Effector memory CD8-positive, alpha-beta T cell (primary cell): Measurements from ENCODE around the gene LRRC36.
A peak's percentile ranks its signal among the peaks of the same experiment; 100 is the strongest.

ENCODE experiments used
- ATAC-seq: fragments of 150-1000 bp; cut with Tn5 transposase; replicated peaks from 2 replicates; pipeline ENCODE4 v1.10.0; 2021; ENCODE audit warnings: mild to moderate bottlenecking, moderate library complexity
- DNase-seq, 3 experiments: peaks; one replicate each; pipeline ENCODE4 v3.0.0; 2021
- H3K27ac Mint-ChIP-seq, 2 donors: one replicate each; pipeline ENCODE4 v1.8.0; 2022; ENCODE audit warnings: mild to moderate bottlenecking in 2 of 2, mixed read lengths in 2 of 2, moderate library complexity in 2 of 2
- H3K27me3 Mint-ChIP-seq, 2 donors: one replicate each; pipeline ENCODE4 v1.8.0; 2022; ENCODE audit warnings: mixed read lengths in 2 of 2
- H3K36me3 Mint-ChIP-seq: one replicate; pipeline ENCODE4 v1.8.0; 2022; ENCODE audit warnings: mild to moderate bottlenecking, moderate library complexity, mixed read lengths; ENCODE audit not compliant: insufficient read depth
- H3K4me1 Mint-ChIP-seq, 2 donors: one replicate each; pipeline ENCODE4 v1.8.0; 2022; ENCODE audit warnings: low read depth in 2 of 2, mixed read lengths in 2 of 2
- H3K4me3 Mint-ChIP-seq, 2 donors: one replicate each; pipeline ENCODE4 v1.8.0; 2022; ENCODE audit warnings: mild to moderate bottlenecking in 2 of 2, mixed read lengths in 2 of 2, moderate library complexity in 2 of 2
- H3K9me3 Mint-ChIP-seq, 2 donors: one replicate each; pipeline ENCODE4 v1.8.0; 2022; ENCODE audit warnings: mixed read lengths in 2 of 2

LRRC36 gene

DNA sequence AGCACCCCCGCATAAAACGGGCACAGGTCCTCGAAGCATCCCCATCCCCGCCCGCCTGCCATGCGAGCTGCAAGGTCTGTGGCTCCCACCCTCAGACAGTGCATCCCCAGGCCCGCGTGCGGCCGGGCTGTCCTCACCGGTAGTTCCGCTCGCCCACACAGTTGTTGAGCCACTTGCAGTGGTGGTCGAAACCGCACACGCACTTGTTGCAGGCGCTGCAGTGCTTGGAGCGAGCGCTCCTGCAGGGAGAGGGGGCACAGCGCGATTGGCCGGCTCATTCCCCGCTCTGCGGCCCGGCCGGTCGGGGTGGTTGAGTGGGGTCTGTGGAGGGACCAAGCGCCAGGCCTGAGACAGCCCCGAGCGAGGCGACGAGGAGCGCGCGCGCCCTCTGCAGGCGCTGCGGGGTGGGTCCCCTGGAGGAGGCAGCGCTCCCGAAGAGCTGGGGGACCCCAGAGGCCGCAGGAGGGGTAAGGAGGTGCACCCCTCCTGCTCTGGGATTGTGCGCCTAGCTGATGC lies 72.7 kb downstream of the LRRC36 start:
- H3K36me3 Mint-ChIP-seq = no peaks in the 10 kb centered on the region
- H3K9me3 Mint-ChIP-seq = no peaks in the 10 kb centered on the region
- ATAC-seq (peak; percentile 70), DNase-seq (peak; percentile 33 to 38 (median 37))
- H3K4me1 Mint-ChIP-seq = peaks cover under 1% of the 10 kb centered on the region in 2 donors
- peaks cover 16 to 67% of the 10 kb centered on the region in 2 donors for H3K27me3 Mint-ChIP-seq
- H3K27ac Mint-ChIP-seq = no peak overlapping the region
- no peak overlapping the region for H3K4me3 Mint-ChIP-seq

DNA sequence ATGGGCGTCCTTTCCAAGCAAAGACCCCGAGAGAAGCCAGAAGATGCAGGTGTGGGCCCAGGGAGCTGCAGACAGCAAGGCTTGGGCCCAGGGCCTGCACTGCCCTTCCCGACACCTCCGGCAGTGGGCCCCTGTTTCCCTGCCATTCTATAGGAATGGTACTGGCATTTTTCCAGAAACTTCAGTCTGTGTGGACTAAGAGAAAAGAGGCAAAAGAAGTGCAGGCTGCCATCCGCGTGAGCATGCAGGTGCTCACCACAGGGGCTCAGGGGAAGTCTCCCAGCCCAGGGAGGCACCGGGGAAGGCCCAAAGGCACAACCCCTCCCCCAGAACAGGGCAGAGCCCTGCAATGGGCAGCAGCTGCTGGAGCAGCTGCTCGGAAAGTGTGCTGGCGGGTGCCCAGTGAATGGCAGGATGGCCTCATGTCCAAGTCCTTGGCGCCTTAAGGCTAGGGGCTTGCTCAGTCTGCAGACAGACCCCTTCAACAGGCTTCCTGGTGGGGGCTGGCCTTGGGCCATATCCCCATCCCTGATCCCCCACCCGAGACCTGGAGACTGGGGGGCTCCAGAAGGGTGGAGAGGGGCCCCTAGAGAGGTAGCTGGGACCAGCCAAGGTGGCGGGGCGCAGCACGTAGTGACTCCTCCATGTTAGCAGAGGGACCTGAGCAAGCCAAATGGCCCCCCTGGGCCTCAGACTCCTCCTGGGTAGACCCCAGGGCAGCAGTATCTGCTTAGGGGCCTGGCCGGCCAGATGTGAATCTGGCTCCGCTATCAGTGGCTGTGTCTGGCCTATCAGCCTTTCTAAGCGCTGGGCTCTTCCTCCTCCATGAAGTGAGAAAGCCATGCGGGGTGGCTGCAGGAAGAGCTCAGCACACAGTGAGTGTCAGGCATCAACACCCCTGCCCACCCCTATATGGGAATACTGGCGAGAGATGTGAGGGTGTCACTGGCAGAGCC lies 73.4 kb downstream of the LRRC36 start:
- ATAC-seq (no peak), DNase-seq (no peak)
- H3K27ac Mint-ChIP-seq = no peak overlapping the region
- H3K4me1 Mint-ChIP-seq = no peaks in the 10 kb centered on the region
- peaks cover 15 to 60% of the 10 kb centered on the region in 2 donors for H3K27me3 Mint-ChIP-seq
- no peaks in the 10 kb centered on the region for H3K9me3 Mint-ChIP-seq
- H3K36me3 Mint-ChIP-seq = no peaks in the 10 kb centered on the region
- H3K4me3 Mint-ChIP-seq = no peak overlapping the region

DNA sequence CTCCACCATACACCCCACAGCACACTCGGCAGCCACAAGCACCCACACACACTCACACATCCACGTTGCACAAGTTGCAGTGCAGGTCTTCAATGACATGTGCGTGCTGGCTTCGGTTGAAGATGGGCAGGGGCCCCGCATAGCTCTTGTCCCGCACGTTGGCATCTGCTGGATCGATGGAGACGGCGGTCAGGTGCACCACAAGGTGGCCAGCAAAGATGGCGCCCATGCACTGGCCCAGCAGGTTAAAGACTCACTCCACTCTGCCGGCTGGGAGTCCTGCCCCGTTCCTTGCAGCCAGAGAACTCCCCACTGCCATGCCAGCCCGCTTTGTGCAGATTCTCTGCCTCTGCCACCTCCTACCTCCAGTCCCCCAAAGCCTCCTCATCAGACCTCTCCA lies 74.3 kb downstream of the LRRC36 start:
- ATAC-seq (no peak), DNase-seq (no peak)
- Mint-ChIP-seq H3K4me3 (no peak overlapping the region), H3K27ac (no peak overlapping the region), H3K4me1 (no peaks in the 10 kb centered on the region), H3K36me3 (no peaks in the 10 kb centered on the region), H3K9me3 (no peaks in the 10 kb centered on the region), H3K27me3 (peaks cover 7 to 51% of the 10 kb centered on the region in 2 donors)

DNA sequence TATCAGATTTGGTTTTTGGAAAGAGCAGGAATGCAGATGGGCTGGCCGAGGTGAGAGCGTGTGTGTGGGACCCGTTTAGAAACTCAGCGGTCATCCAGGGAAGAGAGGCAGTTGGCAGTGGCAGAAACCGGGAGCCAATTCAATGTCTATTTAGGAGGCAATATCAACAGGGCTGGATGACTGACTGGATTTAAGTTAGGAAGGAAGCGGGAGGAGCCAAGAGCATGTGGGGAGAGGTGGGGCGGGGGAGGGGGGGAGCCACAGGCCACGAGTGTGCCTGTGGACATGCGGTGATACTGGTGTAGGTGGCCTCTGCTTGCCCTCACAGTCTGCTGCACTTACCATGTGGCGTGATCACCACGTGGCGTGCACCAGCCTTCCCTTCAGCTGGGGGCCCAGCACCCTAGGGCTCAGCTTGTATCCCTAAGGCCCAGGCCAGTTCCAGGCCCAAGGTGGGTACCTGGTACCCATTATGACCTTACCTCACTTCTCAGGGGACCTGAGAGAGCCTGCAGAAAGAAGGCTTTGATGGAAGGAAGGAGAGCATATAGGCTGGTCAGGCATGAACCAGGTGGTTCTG lies 77.5 kb downstream of the LRRC36 start:
- DNase-seq (no peak), ATAC-seq (no peak)
- no peak overlapping the region for H3K27ac Mint-ChIP-seq
- H3K4me3 Mint-ChIP-seq = no peak overlapping the region
- peaks cover 0 to 42% of the 10 kb centered on the region in 2 donors for H3K27me3 Mint-ChIP-seq
- no peaks in the 10 kb centered on the region for H3K4me1 Mint-ChIP-seq
- H3K36me3 Mint-ChIP-seq = no peaks in the 10 kb centered on the region
- H3K9me3 Mint-ChIP-seq = no peaks in the 10 kb centered on the region

DNA sequence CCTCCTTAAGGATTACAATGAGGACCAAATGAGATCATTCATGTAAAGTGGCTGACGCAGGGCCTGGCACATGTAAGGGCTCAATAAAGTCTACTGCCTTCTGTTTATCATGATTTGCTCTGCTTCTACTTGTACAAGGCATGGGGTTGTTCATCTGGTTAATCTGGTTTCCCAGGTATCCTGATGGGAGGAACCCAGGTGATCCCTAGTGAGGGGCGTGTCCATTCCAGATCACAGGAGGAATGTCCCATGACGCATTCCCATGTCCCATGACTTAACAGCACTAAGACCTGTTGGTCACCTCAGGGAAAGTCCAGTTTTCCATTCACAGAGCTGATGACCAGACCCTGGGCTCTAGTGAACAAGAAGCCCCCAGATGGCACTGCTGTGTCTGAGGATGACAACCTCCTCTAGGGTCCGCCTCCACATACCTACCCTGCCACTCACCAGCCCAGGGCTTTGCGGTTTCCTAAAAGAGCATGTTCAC lies 78.2 kb downstream of the LRRC36 start:
- Mint-ChIP-seq H3K27ac (no peak overlapping the region), H3K27me3 (peaks cover 4 to 49% of the 10 kb centered on the region in 2 donors), H3K4me3 (no peak overlapping the region), H3K36me3 (no peaks in the 10 kb centered on the region), H3K9me3 (no peaks in the 10 kb centered on the region), H3K4me1 (no peaks in the 10 kb centered on the region)
- ATAC-seq = no peak
- DNase-seq = no peak

DNA sequence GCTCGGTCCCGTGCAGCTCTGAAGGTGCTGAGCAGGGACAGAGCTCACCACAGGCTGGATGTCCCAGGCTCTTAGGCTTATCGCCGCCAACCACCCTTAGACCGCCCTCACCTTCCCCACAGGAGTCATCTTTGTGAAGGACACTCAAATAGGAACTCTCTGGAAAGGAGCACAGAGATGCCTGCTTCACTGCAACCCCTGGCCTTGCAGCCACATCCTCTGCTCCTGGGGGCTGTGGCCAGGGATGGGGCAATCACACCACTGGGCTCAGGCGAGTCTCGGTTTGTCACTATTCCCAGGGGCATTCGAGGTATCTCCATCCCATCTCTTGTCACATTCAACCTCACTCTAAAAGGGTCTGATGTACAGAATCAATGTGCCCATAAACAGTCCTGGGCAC lies 78.7 kb downstream of the LRRC36 start:
- peaks cover 4 to 53% of the 10 kb centered on the region in 2 donors for H3K27me3 Mint-ChIP-seq
- H3K4me1 Mint-ChIP-seq = no peaks in the 10 kb centered on the region
- H3K36me3 Mint-ChIP-seq = no peaks in the 10 kb centered on the region
- no peak overlapping the region for H3K27ac Mint-ChIP-seq
- DNase-seq (no peak), ATAC-seq (no peak)
- H3K4me3 Mint-ChIP-seq = no peak overlapping the region
- H3K9me3 Mint-ChIP-seq = no peaks in the 10 kb centered on the region

DNA sequence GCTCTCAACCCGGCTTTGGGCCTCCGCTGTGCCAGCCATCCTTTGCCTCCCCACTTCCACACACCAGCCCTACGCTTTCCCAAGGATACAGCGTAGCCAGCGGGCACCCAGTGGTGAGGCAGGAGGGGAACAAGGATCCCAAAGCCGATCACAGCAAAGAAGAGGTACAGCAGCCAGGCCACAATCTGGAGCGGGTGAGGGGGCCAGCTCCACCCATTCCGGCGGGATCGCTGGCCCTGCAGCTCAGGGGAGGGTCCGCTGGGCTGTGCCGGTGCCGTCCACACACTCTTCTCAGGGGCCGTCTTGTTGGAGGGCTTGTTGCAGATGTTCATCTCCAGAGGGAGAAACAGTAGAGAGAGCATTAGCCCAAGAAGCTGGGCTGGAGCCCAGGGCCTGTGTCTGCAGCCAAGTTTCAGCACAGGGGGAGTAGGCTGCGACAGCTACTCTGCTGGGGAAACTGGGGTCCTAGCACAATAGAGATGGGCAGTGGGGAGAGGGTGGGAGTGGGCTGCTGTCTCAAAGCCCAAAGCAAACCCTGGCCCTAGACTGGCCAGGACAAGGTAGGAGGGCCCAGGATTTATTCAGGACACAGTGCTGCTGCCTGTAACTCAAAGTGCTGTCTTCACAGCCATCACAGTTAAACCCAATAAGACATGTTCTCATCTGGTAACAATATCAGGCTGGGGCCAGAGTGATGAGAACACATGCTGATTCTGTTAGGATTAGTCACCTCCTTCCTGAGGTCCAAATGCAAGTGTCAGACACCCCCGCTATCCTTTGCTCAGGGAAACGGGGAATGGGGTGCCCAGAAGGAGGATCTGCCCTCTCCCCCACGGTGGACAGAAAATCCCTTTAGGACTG lies 79.7 kb downstream of the LRRC36 start:
- ATAC-seq = no peak
- Mint-ChIP-seq H3K36me3 (no peaks in the 10 kb centered on the region), H3K9me3 (no peaks in the 10 kb centered on the region), H3K27ac (no peak overlapping the region), H3K4me1 (no peaks in the 10 kb centered on the region), H3K27me3 (peaks cover 4 to 53% of the 10 kb centered on the region in 2 donors), H3K4me3 (no peak overlapping the region)
- no peak for DNase-seq

DNA sequence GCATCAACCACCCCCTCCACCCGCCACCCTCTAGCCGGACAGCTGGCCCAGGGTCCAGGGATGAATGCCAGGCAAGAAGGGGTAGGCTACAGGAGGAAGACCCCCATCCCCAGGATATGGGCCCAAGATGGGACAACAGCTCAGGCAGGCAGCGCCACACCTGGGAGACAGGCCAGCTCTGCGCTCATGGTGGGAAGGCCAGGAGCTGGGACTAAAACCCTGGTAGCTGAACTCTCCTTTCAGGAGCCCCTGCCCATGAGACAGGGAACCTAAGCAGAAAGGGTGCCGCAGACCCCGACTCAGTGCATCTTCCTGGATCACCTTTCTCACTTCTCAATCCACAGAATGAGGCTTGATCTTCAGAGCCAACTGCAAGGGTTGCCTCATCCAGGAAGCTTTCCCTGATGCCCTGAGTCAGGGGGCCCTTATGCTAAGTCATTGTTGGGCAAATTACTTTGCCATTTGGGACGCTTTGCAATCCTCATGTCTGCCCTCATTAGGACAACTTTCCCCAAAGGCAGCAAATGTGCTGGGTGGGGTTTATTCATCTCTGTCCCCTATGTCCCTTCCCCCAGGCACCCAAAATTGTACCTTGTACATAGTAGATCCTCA lies 80.7 kb downstream of the LRRC36 start:
- Mint-ChIP-seq H3K36me3 (no peaks in the 10 kb centered on the region), H3K4me1 (no peaks in the 10 kb centered on the region), H3K9me3 (no peaks in the 10 kb centered on the region), H3K4me3 (no peak overlapping the region), H3K27me3 (peaks cover 4 to 44% of the 10 kb centered on the region in 2 donors), H3K27ac (no peak overlapping the region)
- DNase-seq (no peak), ATAC-seq (no peak)

DNA sequence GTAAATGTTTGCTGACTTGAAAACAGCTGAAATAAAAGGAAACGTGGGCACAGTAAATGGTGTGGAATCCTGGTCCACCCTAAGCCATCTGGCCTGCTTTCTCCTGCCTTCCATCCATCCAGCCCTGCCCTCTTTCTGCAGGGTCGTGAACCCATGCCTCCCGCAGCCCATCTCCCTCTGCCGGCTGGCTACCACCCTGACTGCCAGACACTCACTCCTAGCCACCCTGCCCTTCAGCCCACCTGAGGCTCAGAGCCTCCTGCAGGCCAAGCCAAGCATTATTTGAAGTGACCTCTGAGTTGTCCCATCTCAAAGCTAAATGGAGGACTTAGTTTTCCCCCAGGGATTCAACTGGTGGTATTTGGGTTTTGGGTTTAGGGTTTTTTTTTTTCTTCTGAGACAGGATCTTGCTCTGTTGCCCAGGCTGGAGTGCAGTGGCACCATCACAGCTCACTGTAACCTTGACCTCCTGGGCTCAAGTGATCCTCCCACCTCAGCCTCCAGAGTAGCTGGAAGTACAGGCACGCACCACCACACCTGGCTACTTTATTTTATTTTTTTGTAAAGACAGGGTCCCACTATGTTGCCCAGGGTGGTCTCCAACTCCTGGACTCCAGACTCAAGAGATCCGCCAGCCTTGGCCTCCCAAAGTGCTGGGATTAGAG lies 81.3 kb downstream of the LRRC36 start:
- Mint-ChIP-seq H3K27ac (no peak overlapping the region), H3K27me3 (peaks cover 4 to 38% of the 10 kb centered on the region in 2 donors), H3K4me3 (no peak overlapping the region), H3K9me3 (no peaks in the 10 kb centered on the region), H3K4me1 (no peaks in the 10 kb centered on the region), H3K36me3 (no peaks in the 10 kb centered on the region)
- DNase-seq (no peak), ATAC-seq (no peak)

DNA sequence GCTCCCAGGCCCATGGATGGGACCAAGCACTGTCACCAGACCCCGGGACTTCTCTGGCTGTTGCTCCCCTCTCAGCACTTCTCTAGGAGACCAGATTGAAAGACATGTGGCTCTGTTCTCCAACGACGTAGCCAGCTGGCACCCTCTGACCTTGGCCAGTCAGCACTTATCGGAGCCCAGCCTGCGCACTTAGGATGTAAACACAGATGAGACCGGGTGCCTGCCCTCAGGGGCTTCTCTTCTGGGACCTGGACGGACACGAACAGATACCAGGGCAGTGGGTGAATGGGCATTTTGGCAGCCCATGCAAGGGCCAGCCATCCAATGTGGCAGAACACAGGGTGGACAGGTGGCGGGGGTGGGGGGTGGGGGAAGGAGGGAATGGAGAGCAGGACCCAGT lies 83.0 kb downstream of the LRRC36 start:
- Mint-ChIP-seq H3K27me3 (peaks cover 4 to 24% of the 10 kb centered on the region in 2 donors), H3K36me3 (no peaks in the 10 kb centered on the region), H3K9me3 (no peaks in the 10 kb centered on the region), H3K4me3 (no peak overlapping the region), H3K27ac (no peak overlapping the region), H3K4me1 (peaks cover 0 to 3% of the 10 kb centered on the region in 2 donors)
- no peak for ATAC-seq
- DNase-seq = no peak

DNA sequence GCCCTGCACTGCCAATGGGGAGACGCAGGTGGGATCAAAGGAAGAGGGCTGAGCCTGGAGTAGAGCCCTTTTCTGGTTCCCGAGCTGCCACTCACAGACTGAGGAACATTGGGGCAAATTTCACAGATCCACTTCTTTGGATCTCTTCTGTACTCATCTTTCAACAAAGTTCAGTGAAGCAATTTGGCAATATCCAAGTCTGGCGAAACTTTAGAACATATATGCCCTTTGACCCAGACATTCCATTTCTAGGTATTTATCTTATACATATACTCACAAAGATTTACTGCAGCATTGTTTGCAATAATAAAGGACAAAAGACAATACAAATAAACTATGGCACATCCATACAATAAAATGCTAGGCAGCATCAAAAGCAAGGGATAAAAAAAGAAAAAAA lies 84.7 kb downstream of the LRRC36 start:
- ATAC-seq (no peak), DNase-seq (no peak)
- Mint-ChIP-seq H3K27ac (no peak overlapping the region), H3K27me3 (peaks cover 4 to 25% of the 10 kb centered on the region in 2 donors), H3K4me1 (peaks cover 5 to 6% of the 10 kb centered on the region in 2 donors), H3K36me3 (no peaks in the 10 kb centered on the region), H3K4me3 (no peak overlapping the region), H3K9me3 (no peaks in the 10 kb centered on the region)

DNA sequence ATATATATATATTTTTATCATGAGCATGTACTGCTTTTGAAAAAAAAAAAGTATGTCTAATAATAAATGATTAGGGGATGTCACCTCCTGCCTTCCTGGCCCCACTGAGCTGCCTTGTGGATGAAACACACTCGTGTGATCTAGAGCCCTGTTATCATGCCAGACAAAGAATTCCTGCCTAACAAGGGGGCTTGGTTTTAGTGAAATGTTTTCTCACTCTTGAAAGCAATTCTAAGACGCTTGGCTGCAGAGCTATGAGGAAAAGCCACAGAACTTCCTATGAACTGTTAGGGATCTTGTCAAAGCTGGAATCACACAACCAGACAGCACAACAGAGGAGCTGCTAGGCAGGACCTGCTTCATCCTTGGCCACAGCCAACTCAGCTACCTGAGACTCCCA lies 85.7 kb downstream of the LRRC36 start:
- Mint-ChIP-seq H3K4me3 (no peak overlapping the region), H3K9me3 (no peaks in the 10 kb centered on the region), H3K27ac (no peak overlapping the region), H3K4me1 (peaks cover 9 to 10% of the 10 kb centered on the region in 2 donors), H3K36me3 (no peaks in the 10 kb centered on the region), H3K27me3 (peaks cover 9 to 35% of the 10 kb centered on the region in 2 donors)
- DNase-seq (no peak), ATAC-seq (no peak)
